Fibroblast of lung (primary cell): Measurements from ENCODE around the gene KIAA1614. TPM values are rescaled to one million over a fixed set of nuclear protein-coding genes. Genes with fewer than 3 reads are reported as not detected.

Experiments
- DNase-seq, 2 donors: peaks; one replicate each; pipeline versions ENCODE4 v3.0.0 to v3.0.0-alpha.2; 2010; ENCODE audit warnings: low read depth in 2 of 2
- H2AFZ ChIP-seq: 2 replicates; pipeline ENCODE4 v1.5.1; 2012; ENCODE audit warnings: low read length, control low read depth, inconsistent platforms
- H3K27ac ChIP-seq: 2 replicates; pipeline ENCODE4 v1.5.1; 2011; ENCODE audit warnings: low read length, control low read depth; ENCODE audit not compliant: insufficient read depth
- H3K27me3 ChIP-seq: 2 replicates; pipeline ENCODE4 v1.5.1; 2011; ENCODE audit warnings: mild to moderate bottlenecking, low read length; ENCODE audit not compliant: control insufficient read depth, insufficient read depth
- H3K36me3 ChIP-seq: 2 replicates; pipeline ENCODE4 v1.5.1; 2011; ENCODE audit warnings: low read length; ENCODE audit not compliant: control insufficient read depth, insufficient read depth
- H3K4me1 ChIP-seq: 2 replicates; pipeline ENCODE4 v1.5.1; 2011; ENCODE audit warnings: low read length; ENCODE audit not compliant: control insufficient read depth, insufficient read depth; ENCODE audit errors: extremely low read depth
- H3K4me2 ChIP-seq: 2 replicates; pipeline ENCODE4 v1.5.1; 2011; ENCODE audit warnings: low read length, control low read depth; ENCODE audit not compliant: insufficient read depth; ENCODE audit errors: extremely low read depth
- H3K4me3 ChIP-seq, 4 experiments: fragments of 200-600 bp in 1 of 4; sonication (generic) in 1 of 4; replicated peaks in 1 of 4; 2 replicates each; pipeline ENCODE4 v1.5.1; 2011 to 2016; ENCODE audit warnings: low read length in 4 of 4, low read depth in 3 of 4, mild to moderate bottlenecking in 3 of 4, control low read depth in 2 of 4, inconsistent platforms in 1 of 4, mixed read lengths in 1 of 4; ENCODE audit not compliant: insufficient read depth in 1 of 4; ENCODE audit errors: control extremely low read depth in 1 of 4
- H3K79me2 ChIP-seq: 2 replicates; pipeline ENCODE4 v1.5.1; 2012; ENCODE audit warnings: mild to moderate bottlenecking, low read length, inconsistent platforms; ENCODE audit not compliant: control insufficient read depth, insufficient read depth
- H3K9ac ChIP-seq: 2 replicates; pipeline ENCODE4 v1.5.1; 2011; ENCODE audit warnings: mild to moderate bottlenecking, low read length, control low read depth; ENCODE audit not compliant: insufficient read depth
- H3K9me3 ChIP-seq: 2 replicates; pipeline ENCODE4 v1.5.1; 2012; ENCODE audit warnings: low read depth, low read length; ENCODE audit not compliant: control insufficient read depth, insufficient read depth
- H4K20me1 ChIP-seq: 2 replicates; pipeline ENCODE4 v1.5.1; 2011; ENCODE audit warnings: low read length; ENCODE audit not compliant: control insufficient read depth, insufficient read depth; ENCODE audit errors: extremely low read depth
- CTCF ChIP-seq, 2 donors: IDR thresholded peaks in 1 of 2; conservative IDR thresholded peaks in 1 of 2; 1 replicate in 1 of 2; 2 replicates in 1 of 2; pipeline ENCODE4 v1.5.1; 2011 to 2012; ENCODE audit warnings: low read length in 2 of 2, control low read depth in 1 of 2, inconsistent platforms in 1 of 2, low read depth in 1 of 2, mild to moderate bottlenecking in 1 of 2
- EZH2 ChIP-seq: IDR thresholded peaks from 2 replicates; pipeline ENCODE4 v1.5.1; 2012; ENCODE audit warnings: low read length, control low read depth, mild to moderate bottlenecking; ENCODE audit errors: missing control alignments
- polyA plus RNA-seq, 2 donors: library from polyadenylated mRNA; depleted of rRNA in 1 of 2; stranded (reverse) in 1 of 2; unstranded in 1 of 2; fragments of >200 nt; gene quantifications; 2 replicates each; pipeline ENCODE4 v1.2.1, GENCODE V29; 2011 to 2012; ENCODE audit warnings: missing spikeins in 1 of 2
- total RNA-seq: library from RNA; depleted of rRNA; stranded (reverse); fragments of >200 nt; gene quantifications from 2 replicates; pipeline ENCODE4 v1.2.1, GENCODE V29; 2014

The KIAA1614 gene
- total and polyA plus RNA-seq, 2 donors (not counting 1 experiment from before 2014, with no cell fraction given): 3.0 to 8.1 TPM

- Histone ChIP-seq H3K36me3 (no peaks in the 10 kb centered on the region), H3K4me3 (no peak overlapping the region), H4K20me1 (no peaks in the 10 kb centered on the region), H3K4me1 (peaks cover 2% of the 10 kb centered on the region), H3K4me2 (no peak overlapping the region), H2AFZ (no peak overlapping the region), H3K27ac (no peak overlapping the region), H3K9ac (no peak overlapping the region), H3K27me3 (no peaks in the 10 kb centered on the region), H3K9me3 (no peaks in the 10 kb centered on the region), H3K79me2 (no peaks in the 10 kb centered on the region)
- no peak for TF ChIP-seq CTCF (conservative IDR thresholded peaks at IDR 0.05 in 1 of 2, IDR thresholded peaks at IDR 0.05 in 1 of 2; ENCODE audit: low read depth in 1 of 2, low read length in 2 of 2)
- TF ChIP-seq EZH2: no peak
- no peak for DNase-seq
Measured at GRCh38 chr1:180928331-180929230, 15.9 kb downstream of the KIAA1614 start.

- no peak for TF ChIP-seq EZH2
- no peak overlapping the region for H3K9ac ChIP-seq
- no peak overlapping the region for H3K4me2 ChIP-seq
- H3K27me3 ChIP-seq: no peaks in the 10 kb centered on the region
- H3K27ac ChIP-seq: no peak overlapping the region
- H3K4me3 ChIP-seq: no peak overlapping the region
- H3K4me1 ChIP-seq: peaks cover 2% of the 10 kb centered on the region
- no peaks in the 10 kb centered on the region for H3K79me2 ChIP-seq
- H4K20me1 ChIP-seq: no peaks in the 10 kb centered on the region
- DNase-seq: no peak
- no peaks in the 10 kb centered on the region for H3K36me3 ChIP-seq
- no peaks in the 10 kb centered on the region for H3K9me3 ChIP-seq
- H2AFZ ChIP-seq: no peak overlapping the region
Measured at GRCh38 chr1:180929389-180929788, 16.7 kb downstream of the KIAA1614 start.

- H3K4me2 ChIP-seq: no peak overlapping the region
- no peak overlapping the region for H3K27ac ChIP-seq
- H3K79me2 ChIP-seq: no peaks in the 10 kb centered on the region
- no peaks in the 10 kb centered on the region for H3K36me3 ChIP-seq
- no peak for TF ChIP-seq CTCF (conservative IDR thresholded peaks at IDR 0.05 in 1 of 2, IDR thresholded peaks at IDR 0.05 in 1 of 2; ENCODE audit: low read depth in 1 of 2, low read length in 2 of 2)
- TF ChIP-seq EZH2: no peak
- H3K9me3 ChIP-seq: no peaks in the 10 kb centered on the region
- peaks cover 2% of the 10 kb centered on the region for H3K4me1 ChIP-seq
- no peak overlapping the region for H2AFZ ChIP-seq
- no peak overlapping the region for H3K4me3 ChIP-seq
- no peak for DNase-seq
- H4K20me1 ChIP-seq: no peaks in the 10 kb centered on the region
- no peaks in the 10 kb centered on the region for H3K27me3 ChIP-seq
- H3K9ac ChIP-seq: no peak overlapping the region
Measured at GRCh38 chr1:180930687-180931086, 18.0 kb downstream of the KIAA1614 start.
